GM12801 (cell line): ENCODE measurements around the gene ACTL7B.

Experiments used
- CTCF ChIP-seq: IDR thresholded peaks from one replicate; pipeline ENCODE4 v1.5.1; 2011; ENCODE audit warnings: control low read depth; ENCODE audit not compliant: insufficient read length; ENCODE audit errors: extremely low read depth

Gene ACTL7B

GRCh38 chr9:108809269-108809668 is 46.5 kb downstream of the ACTL7B start:
- no peak for TF ChIP-seq CTCF
